Epithelial cell of proximal tubule (primary cell): ENCODE results near the gene RIOK2. TPM values are rescaled to one million over a fixed set of nuclear protein-coding genes. Genes with fewer than 3 reads are reported as not detected.

Experiments
- DNase-seq: peaks from one replicate; pipeline ENCODE4 v3.0.0-alpha.2; 2011; ENCODE audit warnings: low read depth
- H3K4me3 ChIP-seq: 2 replicates; pipeline ENCODE4 v1.5.1; 2011; ENCODE audit warnings: low read depth, mild to moderate bottlenecking, low read length
- total RNA-seq: library from RNA; depleted of rRNA; stranded (reverse); fragments of >200 nt; gene quantifications from 2 replicates; pipeline ENCODE4 v1.2.3, GENCODE V29; 2015
- TF ChIP-seq, protein P1 (sequence below): conservative IDR thresholded peaks from 2 replicates; pipeline ENCODE4 v1.5.1; 2012; ENCODE audit warnings: low read depth, mild to moderate bottlenecking, low read length

RIOK2 gene
- total RNA-seq, 1 donor from 2014 or later, result 48.8 TPM

GRCh38 chr5:97151370-97151769 is 31.7 kb downstream of the RIOK2 start:
- TF ChIP-seq, protein P1, sequence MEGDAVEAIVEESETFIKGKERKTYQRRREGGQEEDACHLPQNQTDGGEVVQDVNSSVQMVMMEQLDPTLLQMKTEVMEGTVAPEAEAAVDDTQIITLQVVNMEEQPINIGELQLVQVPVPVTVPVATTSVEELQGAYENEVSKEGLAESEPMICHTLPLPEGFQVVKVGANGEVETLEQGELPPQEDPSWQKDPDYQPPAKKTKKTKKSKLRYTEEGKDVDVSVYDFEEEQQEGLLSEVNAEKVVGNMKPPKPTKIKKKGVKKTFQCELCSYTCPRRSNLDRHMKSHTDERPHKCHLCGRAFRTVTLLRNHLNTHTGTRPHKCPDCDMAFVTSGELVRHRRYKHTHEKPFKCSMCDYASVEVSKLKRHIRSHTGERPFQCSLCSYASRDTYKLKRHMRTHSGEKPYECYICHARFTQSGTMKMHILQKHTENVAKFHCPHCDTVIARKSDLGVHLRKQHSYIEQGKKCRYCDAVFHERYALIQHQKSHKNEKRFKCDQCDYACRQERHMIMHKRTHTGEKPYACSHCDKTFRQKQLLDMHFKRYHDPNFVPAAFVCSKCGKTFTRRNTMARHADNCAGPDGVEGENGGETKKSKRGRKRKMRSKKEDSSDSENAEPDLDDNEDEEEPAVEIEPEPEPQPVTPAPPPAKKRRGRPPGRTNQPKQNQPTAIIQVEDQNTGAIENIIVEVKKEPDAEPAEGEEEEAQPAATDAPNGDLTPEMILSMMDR, result no peak
- H3K4me3 ChIP-seq, result no peak overlapping the region
- no peak for DNase-seq

DNA sequence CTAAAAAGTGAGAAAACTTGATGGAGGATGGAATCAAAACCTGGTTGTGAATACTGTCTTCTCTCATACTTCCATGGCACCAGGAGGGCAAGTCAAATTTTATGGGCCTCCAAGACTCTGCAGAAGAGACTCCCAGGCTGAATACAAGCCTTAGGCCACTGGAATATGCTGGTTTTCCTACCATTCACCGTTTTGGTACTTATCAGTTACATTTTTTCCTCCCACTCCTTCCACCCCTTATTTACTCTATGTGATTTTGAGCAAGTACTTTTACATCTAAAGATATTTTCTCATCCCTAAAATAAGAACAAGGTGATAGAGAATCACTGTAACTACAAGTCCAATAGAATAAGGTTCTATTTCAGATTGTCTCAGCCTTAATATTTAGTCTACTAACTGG is 32.6 kb downstream of the RIOK2 start:
- H3K4me3 ChIP-seq, result no peak overlapping the region
- TF ChIP-seq, protein P1, result no peak
- no peak for DNase-seq

DNA sequence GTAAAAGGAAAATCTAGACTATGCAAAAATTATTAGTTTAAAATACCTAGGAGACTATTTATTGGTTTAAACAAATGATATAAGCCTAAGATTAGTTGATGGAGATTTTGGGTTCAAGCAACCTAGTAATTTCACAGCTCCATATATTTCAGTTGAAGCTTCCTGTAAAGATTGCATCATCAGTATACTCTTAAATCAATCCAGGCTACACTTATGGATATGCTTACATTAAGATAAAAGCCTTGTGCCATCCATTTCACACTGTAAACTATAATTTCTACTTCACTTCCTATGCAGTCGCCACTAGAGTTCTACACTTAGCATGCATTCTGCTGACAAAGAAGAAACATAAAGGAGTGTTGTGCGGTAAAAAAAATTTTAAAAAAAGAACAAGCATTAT is 33.3 kb downstream of the RIOK2 start:
- no peak overlapping the region for H3K4me3 ChIP-seq
- DNase-seq, result no peak
- TF ChIP-seq, protein P1, result no peak

- no peak overlapping the region for H3K4me3 ChIP-seq
- DNase-seq, result no peak
- TF ChIP-seq, protein P1, result no peak
Observed at GRCh38 chr5:97148288-97148687, 34.8 kb downstream of the RIOK2 start.

- TF ChIP-seq, protein P1, result no peak
- peak; percentile 16 for DNase-seq
- no peak overlapping the region for H3K4me3 ChIP-seq
Observed at GRCh38 chr5:97143704-97144103, 39.3 kb downstream of the RIOK2 start.

- H3K4me3 ChIP-seq, result no peak within 1 kb of the TSS
- TF ChIP-seq, protein P1, result peak; percentile 71
- DNase-seq, result peak; percentile 15
Observed at GRCh38 chr5:97142521-97143254, 40.4 kb downstream of the RIOK2 start, which contains the start of gene LIX1. Gene LIX1 (minus strand): TSS chr5:97142611. CDS start chr5:97142576, 35 bp downstream.

GRCh38 chr5:97141539-97141938 is 41.5 kb downstream of the RIOK2 start:
- TF ChIP-seq, protein P1, result no peak
- no peak for DNase-seq
- H3K4me3 ChIP-seq, result no peak overlapping the region
